ENCODE data around the gene COL1A1. TPM values are rescaled to one million over a fixed set of nuclear protein-coding genes. Genes with fewer than 3 reads are reported as not detected.

Gene COL1A1
- total RNA-seq, 1 experiment from 2014 or later = 431 TPM

DNA sequence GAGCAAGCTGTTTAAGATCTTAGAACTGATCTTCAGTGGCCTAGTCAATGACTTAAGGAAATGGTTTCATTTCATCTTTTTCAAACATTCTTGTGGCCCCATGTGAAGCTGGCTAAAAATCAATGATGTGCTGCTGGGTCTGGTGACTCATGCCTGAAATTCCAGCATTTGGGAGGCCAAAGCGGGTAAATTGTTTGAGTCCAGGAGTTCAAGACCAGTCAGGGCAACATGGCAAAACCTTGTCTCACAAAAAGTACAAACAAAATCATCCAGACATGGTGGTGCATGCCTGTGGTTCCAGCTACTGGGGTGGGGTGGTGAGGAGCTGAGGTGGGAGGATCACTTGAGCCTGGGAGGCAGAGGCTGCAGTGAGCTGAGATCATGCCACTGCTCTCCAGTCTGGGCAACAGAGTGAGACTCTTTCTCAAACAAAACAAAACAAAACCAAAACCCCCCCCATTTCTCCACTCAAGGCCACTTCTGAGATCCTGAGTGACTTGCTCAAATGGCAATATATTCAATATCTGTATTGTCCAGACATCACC is 17.4 kb upstream of the COL1A1 start:
- DNase-seq = peak; percentile 77
- Histone ChIP-seq H3K9me3 (no peaks in the 10 kb centered on the region), H3K4me3 (no peak overlapping the region), H3K36me3 (no peaks in the 10 kb centered on the region), H3K27me3 (no peaks in the 10 kb centered on the region)

DNA sequence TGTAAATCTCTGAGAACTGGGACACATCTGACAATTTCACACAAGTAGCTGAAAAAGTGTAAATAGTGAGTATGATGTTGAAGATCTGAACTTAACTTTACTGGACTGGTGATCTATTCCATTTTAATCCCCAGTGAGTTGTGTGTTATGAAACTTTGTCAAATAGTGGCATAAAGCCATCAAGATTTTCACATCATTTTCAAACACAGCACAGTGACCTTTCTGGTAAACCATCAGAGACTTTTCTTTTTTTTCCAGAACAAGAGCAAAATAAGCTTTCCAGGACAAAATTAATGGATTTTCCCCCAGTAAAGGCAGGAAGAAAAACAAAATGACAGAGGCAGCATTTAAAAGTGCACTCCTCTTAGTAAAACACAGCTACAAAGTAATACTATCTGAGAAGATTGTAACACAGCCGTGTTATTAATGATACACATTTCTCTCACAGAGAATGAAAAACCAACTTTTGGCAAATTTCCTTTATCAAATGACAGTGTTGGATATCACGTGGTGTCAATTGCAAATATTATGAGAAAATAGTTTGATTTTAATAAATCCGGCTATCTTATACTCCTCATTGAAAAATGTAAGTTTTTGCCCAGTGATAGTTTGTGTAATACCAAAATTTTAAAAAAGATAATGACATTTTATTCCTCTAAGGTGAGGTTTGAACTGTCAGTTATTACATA is 16.8 kb upstream of the COL1A1 start:
- no peak for DNase-seq
- Histone ChIP-seq H3K27me3 (no peaks in the 10 kb centered on the region), H3K9me3 (no peaks in the 10 kb centered on the region), H3K36me3 (no peaks in the 10 kb centered on the region), H3K4me3 (no peak overlapping the region)

GRCh38 chr17:50217591-50217990 is 16.2 kb upstream of the COL1A1 start:
- Histone ChIP-seq H3K36me3 (no peaks in the 10 kb centered on the region), H3K4me3 (no peak overlapping the region), H3K27me3 (no peaks in the 10 kb centered on the region), H3K9me3 (no peaks in the 10 kb centered on the region)
- DNase-seq = no peak

- Histone ChIP-seq H3K4me3 (no peak overlapping the region), H3K36me3 (no peaks in the 10 kb centered on the region), H3K9me3 (no peaks in the 10 kb centered on the region), H3K27me3 (no peaks in the 10 kb centered on the region)
- no peak for DNase-seq
These were observed 13.7 kb upstream of the COL1A1 start for GRCh38 chr17:50214976-50215760.

GRCh38 chr17:50213026-50214022 is 11.9 kb upstream of the COL1A1 start:
- no peaks in the 10 kb centered on the region for H3K9me3 ChIP-seq
- H3K4me3 ChIP-seq = no peak overlapping the region
- no peaks in the 10 kb centered on the region for H3K27me3 ChIP-seq
- no peak for DNase-seq
- no peaks in the 10 kb centered on the region for H3K36me3 ChIP-seq

DNA sequence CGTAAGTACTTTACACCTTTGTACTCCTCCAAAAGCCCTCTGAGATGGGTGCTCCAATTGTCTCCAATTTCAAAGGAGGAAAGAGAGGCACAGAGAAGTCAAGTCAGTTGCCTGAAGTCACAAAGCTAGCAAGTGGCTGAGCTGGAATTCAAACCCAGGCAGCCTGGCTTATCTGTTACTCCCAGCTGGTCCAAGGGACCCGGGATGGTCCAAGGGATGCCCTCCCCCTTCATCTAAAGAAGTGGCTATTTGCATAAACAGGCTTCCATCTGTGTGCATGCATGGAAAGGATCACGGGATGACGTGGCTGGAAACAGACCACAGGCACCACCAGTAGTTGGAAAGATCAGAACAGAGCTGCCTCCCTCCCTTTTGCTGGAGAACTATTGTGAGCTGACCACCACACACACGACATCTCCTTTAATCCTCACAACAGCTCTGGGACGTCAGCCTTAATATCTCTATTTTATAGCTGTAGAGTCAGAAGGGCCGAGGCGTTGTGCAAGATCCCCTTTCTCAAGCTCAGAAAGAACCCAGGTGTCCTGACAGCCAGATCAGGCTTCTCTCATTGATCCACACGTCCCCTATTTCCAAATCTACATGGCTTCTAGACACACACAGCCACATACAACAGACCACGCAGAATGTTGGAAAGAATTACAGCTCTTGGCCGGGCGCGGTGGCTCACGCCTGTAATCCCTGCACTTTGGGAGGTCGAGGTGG is 10.9 kb upstream of the COL1A1 start:
- Histone ChIP-seq H3K9me3 (no peaks in the 10 kb centered on the region), H3K4me3 (no peak overlapping the region), H3K36me3 (no peaks in the 10 kb centered on the region), H3K27me3 (no peaks in the 10 kb centered on the region)
- DNase-seq = peak; percentile 84

GRCh38 chr17:50211249-50212120 is 10.1 kb upstream of the COL1A1 start:
- no peak overlapping the region for H3K4me3 ChIP-seq

GRCh38 chr17:50210240-50211225 is 9.1 kb upstream of the COL1A1 start:
- no peaks in the 10 kb centered on the region for H3K36me3 ChIP-seq
- peak overlapping the region; percentile 8; the same call in 1 of the 2 replicates for H3K4me3 ChIP-seq
- H3K27me3 ChIP-seq = no peaks in the 10 kb centered on the region

More at GRCh38 chr17:50211249-50212120, 10.1 kb upstream of the COL1A1 start:
- Histone ChIP-seq H3K36me3 (no peaks in the 10 kb centered on the region), H3K27me3 (no peaks in the 10 kb centered on the region), H3K9me3 (no peaks in the 10 kb centered on the region)
- peak; percentile 89 for DNase-seq

GRCh38 chr17:50209472-50210239 is 8.2 kb upstream of the COL1A1 start:
- peak; percentile 100 for DNase-seq
- Histone ChIP-seq H3K9me3 (no peaks in the 10 kb centered on the region), H3K27me3 (no peaks in the 10 kb centered on the region), H3K36me3 (no peaks in the 10 kb centered on the region), H3K4me3 (peak overlapping the region; percentile 8; the same call in 1 of the 2 replicates)

More at GRCh38 chr17:50210240-50211225, 9.1 kb upstream of the COL1A1 start:
- no peaks in the 10 kb centered on the region for H3K9me3 ChIP-seq
- DNase-seq = peak; percentile 98

- H3K4me3 ChIP-seq = no peak overlapping the region
- no peak for DNase-seq
- H3K36me3 ChIP-seq = no peaks in the 10 kb centered on the region
- H3K27me3 ChIP-seq = no peaks in the 10 kb centered on the region
- H3K9me3 ChIP-seq = no peaks in the 10 kb centered on the region
These were observed 7.7 kb upstream of the COL1A1 start for GRCh38 chr17:50209133-50209471.

DNA sequence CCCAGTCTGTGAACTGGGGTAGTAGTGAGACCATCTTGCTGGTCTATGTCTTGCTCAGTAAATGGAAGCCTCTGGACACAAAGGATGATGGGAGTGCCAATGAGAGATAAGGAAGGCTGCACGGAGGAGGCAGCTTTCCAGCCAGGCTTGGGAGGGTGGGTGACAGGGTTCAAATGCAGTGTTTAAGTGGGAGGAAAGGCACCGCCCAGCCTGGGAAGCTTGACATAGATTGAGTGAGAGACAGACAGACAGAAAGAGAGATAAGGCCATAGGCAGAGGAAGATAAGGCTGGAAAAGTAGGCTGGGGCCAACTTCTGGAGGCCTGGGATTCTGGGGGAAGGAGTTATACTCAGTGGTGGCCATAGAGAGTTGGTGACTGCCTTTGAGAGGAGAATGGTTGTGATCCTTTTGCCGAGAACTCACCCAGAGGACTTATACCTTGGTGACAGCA is 7.2 kb upstream of the COL1A1 start:
- DNase-seq = no peak
- Histone ChIP-seq H3K36me3 (no peaks in the 10 kb centered on the region), H3K9me3 (no peaks in the 10 kb centered on the region), H3K27me3 (no peaks in the 10 kb centered on the region), H3K4me3 (no peak overlapping the region)

GRCh38 chr17:50207792-50208567 is 6.5 kb upstream of the COL1A1 start:
- Histone ChIP-seq H3K27me3 (no peaks in the 10 kb centered on the region), H3K9me3 (no peaks in the 10 kb centered on the region), H3K36me3 (no peaks in the 10 kb centered on the region), H3K4me3 (no peak overlapping the region)
- DNase-seq = no peak

DNA sequence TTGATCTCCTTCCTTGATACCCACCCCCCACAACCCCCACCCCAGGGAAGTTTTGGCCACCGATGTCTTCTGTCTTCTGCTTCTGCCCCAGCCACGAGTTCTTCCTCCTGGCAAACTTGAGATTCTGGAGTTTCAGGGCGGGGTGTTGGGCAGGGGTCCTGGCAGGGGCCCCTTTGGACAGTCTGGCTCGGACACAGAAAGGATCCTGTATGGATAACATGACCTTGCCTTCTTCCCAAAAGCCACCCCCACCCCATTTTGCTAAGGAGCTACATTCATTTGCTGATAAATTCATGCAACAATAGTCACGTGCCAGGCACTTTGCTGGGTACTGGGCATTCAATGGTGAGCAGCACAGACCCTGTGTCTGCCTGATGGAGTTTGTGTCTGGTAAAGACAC is 5.9 kb upstream of the COL1A1 start:
- H3K9me3 ChIP-seq = no peaks in the 10 kb centered on the region
- no peak for DNase-seq
- no peaks in the 10 kb centered on the region for H3K36me3 ChIP-seq
- H3K27me3 ChIP-seq = no peaks in the 10 kb centered on the region
- H3K4me3 ChIP-seq = no peak overlapping the region

Data from MG63 (cell line).